Transverse colon (tissue), 4 donors: ENCODE results near the gene SF1. TPM values are rescaled to one million over a fixed set of nuclear protein-coding genes. Genes with fewer than 3 reads are reported as not detected.
A peak's percentile ranks its signal among the peaks of the same experiment; 100 is the strongest.

Source experiments
- DNase-seq: peaks from one replicate; pipeline ENCODE4 v3.0.0-alpha.2; 2019
- H3K27ac ChIP-seq, 4 donors: fragments of 200-600 bp; sonication (generic); 2 replicates each; pipeline ENCODE4 v1.5.1; 2016 to 2018; ENCODE audit warnings: inconsistent platforms in 4 of 4
- H3K27me3 ChIP-seq: fragments of 200-600 bp; sonication (generic); 2 replicates; pipeline ENCODE4 v1.5.1; 2017; ENCODE audit warnings: inconsistent platforms
- H3K36me3 ChIP-seq, 4 donors: fragments of 200-600 bp; sonication (generic); 2 replicates each; pipeline ENCODE4 v1.5.1; 2017 to 2019; ENCODE audit warnings: inconsistent platforms in 4 of 4
- H3K4me1 ChIP-seq, 4 donors: fragments of 200-600 bp; sonication (generic); 2 replicates each; pipeline ENCODE4 v1.5.1; 2017 to 2020; ENCODE audit warnings: inconsistent platforms in 4 of 4
- H3K4me3 ChIP-seq, 4 donors: fragments of 200-600 bp; sonication (generic); 1 replicate in 1 of 4; 2 replicates in 3 of 4; pipeline versions ENCODE4 v1.5.1 to v1.6.1; 2017 to 2019; ENCODE audit warnings: inconsistent platforms in 4 of 4
- H3K9me3 ChIP-seq, 2 donors: fragments of 200-600 bp; sonication (generic); 2 replicates each; pipeline ENCODE4 v1.5.1; 2017 to 2019; ENCODE audit warnings: inconsistent platforms in 2 of 2
- CTCF ChIP-seq, 5 experiments: fragments of 200-600 bp in 3 of 5; fragments of 450-650 bp in 2 of 5; sonication (generic) in 3 of 5; IDR thresholded peaks; 1 replicate in 2 of 5; 2 replicates in 3 of 5; pipeline ENCODE4 v1.5.1; 2016 to 2017; ENCODE audit warnings: antibody characterized with exemption in 5 of 5, inconsistent platforms in 3 of 5, mild to moderate bottlenecking in 2 of 5, moderate library complexity in 1 of 5
- EP300 ChIP-seq: sonication (generic); formaldehyde crosslinking; IDR thresholded peaks from one replicate; pipeline ENCODE4 v1.6.1; 2017; ENCODE audit warnings: antibody characterized with exemption, low read depth
- POLR2A ChIP-seq: fragments of 450-650 bp; IDR thresholded peaks from one replicate; pipeline ENCODE4 v1.6.1; 2016; ENCODE audit warnings: antibody characterized with exemption, mild to moderate bottlenecking, moderate library complexity
- POLR2AphosphoS5 ChIP-seq, 3 donors: sonication (generic); formaldehyde crosslinking; IDR thresholded peaks; one replicate each; pipeline ENCODE4 v1.6.1; 2016; ENCODE audit warnings: antibody characterized with exemption in 3 of 3
- WGBS, 2 donors: methylation state at CpG; one replicate each; pipeline ENCODE4 v1.1.5; 2018; ENCODE audit warnings: low coverage in 1 of 2; 5-methylcytosine and 5-hydroxymethylcytosine counted together
- in situ Hi-C, 4 donors: fragments of 200-750 bp; cut with MboI; loops; one replicate each; pipeline versions ENCODE4 v1.15.0 to v1.15.1; 2017; ENCODE audit warnings: low sequenced_read_pairs in 3 of 4, low pct_ligation_motif_present in 1 of 4, low pct_unique_long_range_greater_than_20kb in 1 of 4
- intact Hi-C: fragments of 100-400 bp; cut with DNase I; formaldehyde crosslinking; loops from one replicate; pipeline ENCODE4 v1.15.1; 2023; ENCODE audit warnings: low total_unique reads
- total RNA-seq, 4 donors: library from RNA; depleted of rRNA; stranded (reverse); fragments of >200 nt; gene quantifications; one replicate each; pipeline ENCODE4 v1.1.0, GENCODE V29; 2016

The SF1 gene
- total RNA-seq, 4 donors from 2014 or later: 196 to 458 (median 377) TPM

GRCh38 chr11:64742087-64742888, 36.1 kb downstream of the SF1 start:
- WGBS, 2 donors: 10% methylated on average over 44 of the region's 54 CpGs; no CpG with 5 or more reads in 1 of the 2 donors
- in situ Hi-C loops: no loop called here

GRCh38 chr11:64741375-64742086, 36.8 kb downstream of the SF1 start:
- Histone ChIP-seq H3K9me3 (no peaks in the 10 kb centered on the region), H3K36me3 (no peaks in the 10 kb centered on the region), H3K4me1 (peaks cover 6 to 41% (median 34%) of the 10 kb centered on the region in 4 donors), H3K27me3 (peaks cover 57% of the 10 kb centered on the region), H3K4me3 (peak overlapping the region in 1 of 4 donors; percentile 56), H3K27ac (peak overlapping the region in 2 of 4 donors; percentile 85 to 95)
- intact Hi-C loops (no loop called here), in situ Hi-C loops (no loop called here)
- 58% methylated on average over 24 of the region's 24 CpGs; no CpG with 5 or more reads in 1 of the 2 donors for WGBS, 2 donors
- DNase-seq: no peak
- TF ChIP-seq POLR2A (no peak), CTCF (IDR thresholded peaks at IDR 0.05) (no peak), POLR2AphosphoS5 (IDR thresholded peaks at IDR 0.05) (no peak), EP300 (no peak)

More at GRCh38 chr11:64742087-64742888, 36.1 kb downstream of the SF1 start:
- Histone ChIP-seq H3K4me3 (peak overlapping the region; percentile 40 to 56 (median 46)), H3K27ac (peak overlapping the region; percentile 85 to 95 (median 88)), H3K27me3 (peaks cover 57% of the 10 kb centered on the region), H3K36me3 (no peaks in the 10 kb centered on the region), H3K9me3 (no peaks in the 10 kb centered on the region), H3K4me1 (peaks cover 6 to 41% (median 34%) of the 10 kb centered on the region in 4 donors)
- intact Hi-C loops: no loop called here
- TF ChIP-seq POLR2AphosphoS5 (IDR thresholded peaks at IDR 0.05) (no peak), POLR2A (no peak), EP300 (no peak), CTCF (IDR thresholded peaks at IDR 0.05) (no peak)
- no peak for DNase-seq

GRCh38 chr11:64739871-64740270, 38.5 kb downstream of the SF1 start:
- 90% methylated on average over 12 of the region's 12 CpGs; no CpG with 5 or more reads in 1 of the 2 donors for WGBS, 2 donors
- no peak for TF ChIP-seq CTCF (IDR thresholded peaks at IDR 0.05)
- TF ChIP-seq EP300: no peak
- TF ChIP-seq POLR2A: no peak
- TF ChIP-seq POLR2AphosphoS5 (IDR thresholded peaks at IDR 0.05): no peak
- H3K36me3 ChIP-seq: no peaks in the 10 kb centered on the region
- intact Hi-C loops: no loop called here
- no peak overlapping the region for H3K4me3 ChIP-seq
- H3K9me3 ChIP-seq: no peaks in the 10 kb centered on the region
- H3K27me3 ChIP-seq: peaks cover 44% of the 10 kb centered on the region
- H3K27ac ChIP-seq: no peak overlapping the region
- in situ Hi-C loops: no loop called here
- H3K4me1 ChIP-seq: peaks cover 6 to 29% (median 25%) of the 10 kb centered on the region in 4 donors
- DNase-seq: no peak

GRCh38 chr11:64736654-64737053, 41.7 kb downstream of the SF1 start:
- in situ Hi-C loops (no loop called here), intact Hi-C loops (no loop called here)
- WGBS, 2 donors: 87% methylated on average over 15 of the region's 15 CpGs; no CpG with 5 or more reads in 1 of the 2 donors
- Histone ChIP-seq H3K4me3 (no peak overlapping the region), H3K27ac (no peak overlapping the region), H3K27me3 (peaks cover 14% of the 10 kb centered on the region), H3K4me1 (peaks cover 0 to 3% (median under 1%) of the 10 kb centered on the region in 4 donors), H3K36me3 (no peaks in the 10 kb centered on the region), H3K9me3 (no peaks in the 10 kb centered on the region)
- TF ChIP-seq POLR2A: no peak
- TF ChIP-seq EP300: no peak
- no peak for TF ChIP-seq CTCF (IDR thresholded peaks at IDR 0.05)
- no peak for TF ChIP-seq POLR2AphosphoS5 (IDR thresholded peaks at IDR 0.05)
- DNase-seq: no peak
